GM12874 (cell line): ENCODE data around the gene LPAR5.
A peak's percentile ranks its signal among the peaks of the same experiment; 100 is the strongest.

Experiments used
- CTCF ChIP-seq: IDR thresholded peaks from 2 replicates; pipeline ENCODE4 v1.5.1; 2011; ENCODE audit warnings: low read depth, mild to moderate bottlenecking, control low read depth, low read length, moderate library complexity; ENCODE audit not compliant: insufficient read depth

LPAR5 gene

DNA sequence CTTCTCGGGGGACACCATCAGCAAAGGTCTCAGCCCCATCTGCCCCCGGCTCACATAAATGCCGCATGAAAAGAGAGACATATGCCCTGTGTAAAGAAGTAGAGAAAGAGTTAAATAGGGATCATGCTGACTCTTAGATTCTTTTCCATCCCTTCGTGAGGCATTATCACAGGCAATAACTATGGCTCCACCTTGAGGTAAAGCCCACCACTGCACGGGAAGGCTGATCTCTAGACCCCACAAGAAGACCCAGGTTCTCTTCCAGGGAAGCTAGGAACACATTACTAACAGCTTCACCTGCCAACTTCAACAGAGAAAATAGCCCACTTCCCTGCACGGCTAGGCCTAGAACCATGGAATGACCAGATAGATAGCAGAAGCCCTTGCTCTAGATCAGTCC, 53.6 kb downstream of the LPAR5 start:
- TF ChIP-seq CTCF = peak; percentile 17; the same call in 1 of the 2 replicates

- TF ChIP-seq CTCF = no peak
Measured at GRCh38 chr12:6575648-6576047, 60.1 kb downstream of the LPAR5 start.

DNA sequence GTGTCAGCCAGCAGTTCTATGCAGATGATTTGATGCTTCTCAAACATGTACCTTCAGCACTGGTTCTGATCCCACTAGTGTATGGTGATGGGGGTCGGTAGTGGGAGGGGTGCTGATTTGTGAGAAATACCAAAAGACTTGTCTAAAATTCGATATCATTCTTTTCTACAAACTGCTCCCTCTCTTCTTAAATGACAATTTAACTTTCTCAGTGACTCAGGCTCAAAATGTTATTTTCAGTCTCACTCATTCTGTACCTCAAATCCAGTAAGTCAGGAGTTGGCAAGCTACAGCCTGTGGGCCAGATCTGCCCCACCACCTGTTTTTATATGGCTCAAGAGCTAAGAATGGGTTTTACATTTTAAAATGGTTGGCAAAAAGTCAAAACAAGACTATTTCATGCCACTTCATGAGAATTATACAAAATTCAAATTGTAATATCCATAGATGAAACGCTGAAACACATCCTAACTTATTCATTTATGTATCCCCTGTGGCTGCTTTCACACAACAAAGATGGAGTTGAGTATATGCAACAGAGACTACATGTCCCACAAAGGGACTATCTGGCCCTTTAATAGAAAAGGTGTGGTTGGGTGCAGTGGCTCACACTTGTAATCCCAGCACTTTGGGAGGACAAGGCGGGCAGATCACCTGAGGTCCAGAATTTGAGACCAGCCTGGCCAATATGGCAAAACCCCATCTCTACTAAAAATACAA, 61.0 kb downstream of the LPAR5 start:
- no peak for TF ChIP-seq CTCF

GRCh38 chr12:6573001-6573400, 62.8 kb downstream of the LPAR5 start:
- TF ChIP-seq CTCF = no peak

GRCh38 chr12:6570264-6570887, 65.4 kb downstream of the LPAR5 start:
- TF ChIP-seq CTCF = peak; percentile 81

DNA sequence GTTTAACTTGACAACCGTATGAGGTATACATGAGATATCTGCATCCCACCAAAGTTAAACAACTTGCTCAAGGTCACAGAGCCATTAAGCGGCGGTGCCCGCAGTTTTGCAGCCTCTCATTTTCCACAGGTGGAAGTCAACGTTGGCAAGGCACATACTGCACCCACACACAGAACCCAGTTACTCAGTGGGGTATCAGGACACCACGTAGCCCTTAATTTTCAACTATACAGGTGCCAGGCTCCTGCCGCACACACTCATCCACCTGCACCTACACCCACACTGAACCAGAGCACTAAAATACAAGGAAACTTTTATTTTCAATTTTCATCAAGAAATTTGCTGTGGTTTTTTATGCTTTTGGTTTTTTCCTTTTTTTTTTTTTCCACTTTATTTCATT, 66.0 kb downstream of the LPAR5 start:
- TF ChIP-seq CTCF = no peak

- TF ChIP-seq CTCF = no peak
Measured at GRCh38 chr12:6569312-6569711, 66.4 kb downstream of the LPAR5 start.
